GM19395 (cell line): ENCODE results near the gene MEST.
"Not testable (repeated sequence)": the region's sequence is repeated elsewhere in the genome, so short reads cannot be mapped to it uniquely, and the experiment has no call there.

Experiments used
- ATAC-seq: cut with Tn5 transposase; IDR thresholded peaks from one replicate; pipeline ENCODE4 v1.9.1; 2021; ENCODE audit warnings: mild to moderate bottlenecking, moderate library complexity; ENCODE audit not compliant: unreplicated experiment

MEST gene

GRCh38 chr7:130483031-130483430 lies 8.9 kb upstream of the MEST start:
- ATAC-seq, result no peak

GRCh38 chr7:130485734-130486113 lies 6.2 kb upstream of the MEST start:
- ATAC-seq, result no peak

- ATAC-seq, result peak; percentile 55
Observed at GRCh38 chr7:130486114-130486953, 5.6 kb upstream of the MEST start.

- no peak for ATAC-seq
Observed at GRCh38 chr7:130486954-130487436, 4.9 kb upstream of the MEST start.

GRCh38 chr7:130488392-130489139 lies 3.3 kb upstream of the MEST start:
- no peak for ATAC-seq

- ATAC-seq, result no peak
Observed at GRCh38 chr7:130489140-130489983, 2.5 kb upstream of the MEST start.

- ATAC-seq, result no peak
Observed at GRCh38 chr7:130490311-130490791, 1.5 kb upstream of the MEST start.

- ATAC-seq, result no peak
Observed at GRCh38 chr7:130490888-130491804, 739 bp upstream of the MEST start.

- ATAC-seq, result no peak
Observed at GRCh38 chr7:130492523-130493274, 814 bp downstream of the MEST start.

- no peak for ATAC-seq
Observed at GRCh38 chr7:130493275-130493873, 1.5 kb downstream of the MEST start.

- ATAC-seq, result no peak
Observed at GRCh38 chr7:130494431-130494858, 2.6 kb downstream of the MEST start.

GRCh38 chr7:130500463-130500862 lies 8.6 kb downstream of the MEST start:
- no peak for ATAC-seq

GRCh38 chr7:130500910-130501309 lies 9.0 kb downstream of the MEST start:
- ATAC-seq, result no peak

GRCh38 chr7:130505753-130506152 lies 13.9 kb downstream of the MEST start:
- ATAC-seq, result no peak

- ATAC-seq, result no peak
Observed at GRCh38 chr7:130506358-130506757, 14.5 kb downstream of the MEST start.

- ATAC-seq, result not testable (repeated sequence)
Observed at GRCh38 chr7:130512038-130512437, 20.2 kb downstream of the MEST start.

GRCh38 chr7:130513447-130513846 lies 21.6 kb downstream of the MEST start:
- no peak for ATAC-seq

- ATAC-seq, result no peak
Observed at GRCh38 chr7:130515315-130516040, 23.6 kb downstream of the MEST start.
